ENCODE data around the gene LRRC59.

Gene LRRC59

GRCh38 chr17:50360486-50361115 lies 36.7 kb downstream of the LRRC59 start:
- no peak for DNase-seq

GRCh38 chr17:50359998-50360461 lies 37.3 kb downstream of the LRRC59 start:
- no peak for DNase-seq

- no peak for DNase-seq
Observed at GRCh38 chr17:50359005-50359699, 38.2 kb downstream of the LRRC59 start.

GRCh38 chr17:50358177-50358576 lies 39.1 kb downstream of the LRRC59 start:
- DNase-seq: no peak

- no peak for DNase-seq
Observed at GRCh38 chr17:50356892-50357510, 40.3 kb downstream of the LRRC59 start.

GRCh38 chr17:50356418-50356817 lies 40.9 kb downstream of the LRRC59 start:
- no peak for DNase-seq

GRCh38 chr17:50355701-50356341 lies 41.5 kb downstream of the LRRC59 start:
- DNase-seq: no peak

GRCh38 chr17:50355336-50355700 lies 42.0 kb downstream of the LRRC59 start:
- no peak for DNase-seq

- no peak for DNase-seq
Observed at GRCh38 chr17:50354776-50355175, 42.5 kb downstream of the LRRC59 start.

GRCh38 chr17:50354198-50354597 lies 43.1 kb downstream of the LRRC59 start:
- no peak for DNase-seq

GRCh38 chr17:50353600-50354195 lies 43.6 kb downstream of the LRRC59 start:
- no peak for DNase-seq

GRCh38 chr17:50352693-50353599 lies 44.4 kb downstream of the LRRC59 start:
- no peak for DNase-seq

GRCh38 chr17:50352072-50352692 lies 45.1 kb downstream of the LRRC59 start:
- no peak for DNase-seq

- DNase-seq: no peak
Observed at GRCh38 chr17:50350733-50351132, 46.6 kb downstream of the LRRC59 start.

- DNase-seq: no peak
Observed at GRCh38 chr17:50349243-50349600, 48.1 kb downstream of the LRRC59 start.

- DNase-seq: no peak
Observed at GRCh38 chr17:50348522-50349242, 48.6 kb downstream of the LRRC59 start.

GRCh38 chr17:50347894-50348291 lies 49.4 kb downstream of the LRRC59 start:
- no peak for DNase-seq

GRCh38 chr17:50347117-50347893 lies 50.0 kb downstream of the LRRC59 start:
- no peak for DNase-seq

- DNase-seq: no peak
Observed at GRCh38 chr17:50346313-50347116, 50.8 kb downstream of the LRRC59 start.

All from effector CD4-positive, alpha-beta T cell (primary cell).